ENCODE results near the gene ZNF665. TPM values are rescaled to one million over a fixed set of nuclear protein-coding genes. Genes with fewer than 3 reads are reported as not detected.

Gene ZNF665
- total RNA-seq, 4 donors from 2014 or later, result 0.13 to 0.27 TPM; not detected in 2

Other genes starting within 250 kb of the ZNF665 start
- gene ZNF816, start 230.5 kb downstream of the ZNF665 start, total RNA-seq, result 1 to 10 TPM; 1.0 to 3.1 (median 1.6) TPM
- under 1 TPM in 1 of 4 donors, not detected in 3; 0.12 TPM for gene ERVV-1, start 179.4 kb downstream of the ZNF665 start, total RNA-seq
- gene ERVV-2, start 148.6 kb downstream of the ZNF665 start, total RNA-seq, result not detected
- gene ZNF160, start 89.9 kb downstream of the ZNF665 start, total RNA-seq, result 10 to 100 TPM in 3 of 4 donors, 1 to 10 TPM in 1; 8.3 to 20.7 (median 11.9) TPM
- gene ZNF415, start 60.4 kb downstream of the ZNF665 start, total RNA-seq, result 1 to 10 TPM; 1.6 to 4.0 (median 3.7) TPM
- 1 to 10 TPM; 3.0 to 5.1 (median 4.5) TPM for gene ZNF347, start 34.3 kb downstream of the ZNF665 start, total RNA-seq
- gene ZNF677, start 61.5 kb upstream of the ZNF665 start, total RNA-seq, result 1 to 10 TPM; 1.7 to 7.2 (median 4.8) TPM
- not detected for gene VN1R2, start 64.9 kb upstream of the ZNF665 start, total RNA-seq
- not detected for gene VN1R4, start 74.4 kb upstream of the ZNF665 start, total RNA-seq
- 1 to 10 TPM in 3 of 4 donors, under 1 TPM in 1; 1.00 to 2.3 (median 1.4) TPM for gene ZNF845, start 140.4 kb upstream of the ZNF665 start, total RNA-seq
- gene ZNF525, start 172.3 kb upstream of the ZNF665 start, total RNA-seq, result under 1 TPM; 0.26 to 0.92 (median 0.30) TPM
- gene ZNF765, start 201.8 kb upstream of the ZNF665 start, total RNA-seq, result 1 to 10 TPM; 3.8 to 9.8 (median 5.3) TPM
- 1 to 10 TPM; 3.7 to 7.0 (median 4.1) TPM for gene ZNF761, start 238.6 kb upstream of the ZNF665 start, total RNA-seq